ENCODE data around the gene EML5. TPM values are rescaled to one million over a fixed set of nuclear protein-coding genes. Genes with fewer than 3 reads are reported as not detected.

Gene EML5
- total RNA-seq (2021) = 0.66 to 1.2 TPM (median 0.85 TPM) in 3 replicates
- percentile 33 among the genes with signal in this experiment for Bru-seq, nascent RNA
- long read RNA-seq, experiment 1, partial matches to known transcripts = 1 of 3 reads
- long read RNA-seq, experiment 1, other reads (novel, unspliced or antisense) = 2 of 3 reads
- long read RNA-seq, experiment 2, partial matches to known transcripts = 0 of 2 reads
- long read RNA-seq, experiment 2, other reads (novel, unspliced or antisense) = 2 of 2 reads
- long read RNA-seq, experiment 3 = 0 reads

GRCh38 chr14:88792473-88793258 lies at the start of gene EML5:
EML5 (minus strand) TSS chr14:88792953; CDS start chr14:88792503, 450 bp downstream.
- ChIA-PET POLR2A (no interaction called here), CTCF (interaction anchor here (0.6 to 1.4 kb wide), 6 partner anchors 32 to 125 kb away, joined by 3 to 6 read pairs (median 3); partner anchors contain the start of gene TTC8)
- H3K27ac Mint-ChIP-seq = no peak within 1 kb of the TSS
- peaks cover 72% of the 10 kb centered on the region for H3K27me3 Mint-ChIP-seq (ENCODE audit: low read depth)
- H3K36me3 Mint-ChIP-seq = no peaks in the 10 kb centered on the region
- H3K9me3 Mint-ChIP-seq = no peaks in the 10 kb centered on the region
- DNase-seq (ENCODE audit: low spot score) = peak; percentile 84
- H3K4me1 Mint-ChIP-seq = no peaks in the 10 kb centered on the region
- peak within 1 kb of the TSS; percentile 81 for H3K4me3 Mint-ChIP-seq
- ATAC-seq = peak; percentile 94
- TF ChIP-seq ATF2 (CRISPR knock-in tag; IDR thresholded peaks at IDR 0.05; ENCODE audit: borderline replicate concordance, low read depth) = no peak
- no peak for TF ChIP-seq ZBTB21 (CRISPR knock-in tag; IDR thresholded peaks at IDR 0.05; ENCODE audit: borderline replicate concordance)
- TF ChIP-seq SMAD3 (CRISPR knock-in tag; IDR thresholded peaks at IDR 0.05; ENCODE audit: borderline replicate concordance) = no peak
- no peak for TF ChIP-seq AR (CRISPR knock-in tag; IDR thresholded peaks at IDR 0.05)
- no peak for TF ChIP-seq SMAD4 (CRISPR knock-in tag; IDR thresholded peaks at IDR 0.05)
- no peak for TF ChIP-seq NFATC4 (CRISPR knock-in tag; IDR thresholded peaks at IDR 0.05)
- TF ChIP-seq NFE2L1 (CRISPR knock-in tag; IDR thresholded peaks at IDR 0.05) = no peak
- no peak for TF ChIP-seq MYBL2 (CRISPR knock-in tag; IDR thresholded peaks at IDR 0.05)
- TF ChIP-seq GRHL2 (CRISPR knock-in tag; IDR thresholded peaks at IDR 0.05; ENCODE audit: insufficient replicate concordance, severe bottlenecking) = no peak
- peak; percentile 8; the same call in 1 of the 2 replicates for TF ChIP-seq FOXK1 (CRISPR knock-in tag; IDR thresholded peaks at IDR 0.05)
- TF ChIP-seq MAX (CRISPR knock-in tag; IDR thresholded peaks at IDR 0.05) = peak; percentile 49; the same call in 1 of the 2 replicates
- no peak for TF ChIP-seq USF1 (CRISPR knock-in tag; IDR thresholded peaks at IDR 0.05)
- no peak for TF ChIP-seq ZNF232 (CRISPR knock-in tag; IDR thresholded peaks at IDR 0.05)
- TF ChIP-seq, protein P1, sequence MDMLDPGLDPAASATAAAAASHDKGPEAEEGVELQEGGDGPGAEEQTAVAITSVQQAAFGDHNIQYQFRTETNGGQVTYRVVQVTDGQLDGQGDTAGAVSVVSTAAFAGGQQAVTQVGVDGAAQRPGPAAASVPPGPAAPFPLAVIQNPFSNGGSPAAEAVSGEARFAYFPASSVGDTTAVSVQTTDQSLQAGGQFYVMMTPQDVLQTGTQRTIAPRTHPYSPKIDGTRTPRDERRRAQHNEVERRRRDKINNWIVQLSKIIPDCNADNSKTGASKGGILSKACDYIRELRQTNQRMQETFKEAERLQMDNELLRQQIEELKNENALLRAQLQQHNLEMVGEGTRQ (CRISPR knock-in tag; IDR thresholded peaks at IDR 0.05) = no peak
- TF ChIP-seq ZNF425 (CRISPR knock-in tag; conservative IDR thresholded peaks at IDR 0.05) = no peak
- TF ChIP-seq, protein P2, sequence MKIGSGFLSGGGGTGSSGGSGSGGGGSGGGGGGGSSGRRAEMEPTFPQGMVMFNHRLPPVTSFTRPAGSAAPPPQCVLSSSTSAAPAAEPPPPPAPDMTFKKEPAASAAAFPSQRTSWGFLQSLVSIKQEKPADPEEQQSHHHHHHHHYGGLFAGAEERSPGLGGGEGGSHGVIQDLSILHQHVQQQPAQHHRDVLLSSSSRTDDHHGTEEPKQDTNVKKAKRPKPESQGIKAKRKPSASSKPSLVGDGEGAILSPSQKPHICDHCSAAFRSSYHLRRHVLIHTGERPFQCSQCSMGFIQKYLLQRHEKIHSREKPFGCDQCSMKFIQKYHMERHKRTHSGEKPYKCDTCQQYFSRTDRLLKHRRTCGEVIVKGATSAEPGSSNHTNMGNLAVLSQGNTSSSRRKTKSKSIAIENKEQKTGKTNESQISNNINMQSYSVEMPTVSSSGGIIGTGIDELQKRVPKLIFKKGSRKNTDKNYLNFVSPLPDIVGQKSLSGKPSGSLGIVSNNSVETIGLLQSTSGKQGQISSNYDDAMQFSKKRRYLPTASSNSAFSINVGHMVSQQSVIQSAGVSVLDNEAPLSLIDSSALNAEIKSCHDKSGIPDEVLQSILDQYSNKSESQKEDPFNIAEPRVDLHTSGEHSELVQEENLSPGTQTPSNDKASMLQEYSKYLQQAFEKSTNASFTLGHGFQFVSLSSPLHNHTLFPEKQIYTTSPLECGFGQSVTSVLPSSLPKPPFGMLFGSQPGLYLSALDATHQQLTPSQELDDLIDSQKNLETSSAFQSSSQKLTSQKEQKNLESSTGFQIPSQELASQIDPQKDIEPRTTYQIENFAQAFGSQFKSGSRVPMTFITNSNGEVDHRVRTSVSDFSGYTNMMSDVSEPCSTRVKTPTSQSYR (CRISPR knock-in tag; IDR thresholded peaks at IDR 0.05) = no peak
- TF ChIP-seq FOXP1 (CRISPR knock-in tag; IDR thresholded peaks at IDR 0.05; ENCODE audit: borderline replicate concordance) = no peak; the same call in 1 of the 2 replicates
- TF ChIP-seq ZNF512 (CRISPR knock-in tag; IDR thresholded peaks at IDR 0.05; ENCODE audit: borderline replicate concordance) = no peak
- TF ChIP-seq ZNF219 (CRISPR knock-in tag; IDR thresholded peaks at IDR 0.05; ENCODE audit: borderline replicate concordance) = no peak
- no peak for TF ChIP-seq RORB (CRISPR knock-in tag; IDR thresholded peaks at IDR 0.05)
- TF ChIP-seq SP1 (CRISPR knock-in tag; conservative IDR thresholded peaks at IDR 0.05) = peak; percentile 65
